ENCODE measurements around the gene CA10. TPM values are rescaled to one million over a fixed set of nuclear protein-coding genes. Genes with fewer than 3 reads are reported as not detected.

The CA10 gene
- polyA plus RNA-seq, 1 donor: 14.7 TPM

GRCh38 chr17:51817117-51817516, 341.4 kb downstream of the CA10 start:
- DNase-seq: no peak

GRCh38 chr17:51815097-51815496, 343.4 kb downstream of the CA10 start:
- DNase-seq: no peak

GRCh38 chr17:51814521-51814920, 344.0 kb downstream of the CA10 start:
- DNase-seq: no peak

- DNase-seq: no peak
Observed at GRCh38 chr17:51813784-51814174, 344.7 kb downstream of the CA10 start.

- no peak for DNase-seq
Observed at GRCh38 chr17:51813140-51813783, 345.3 kb downstream of the CA10 start.

GRCh38 chr17:51807460-51807859, 351.1 kb downstream of the CA10 start:
- no peak for DNase-seq

- DNase-seq: no peak
Observed at GRCh38 chr17:51805765-51806164, 352.7 kb downstream of the CA10 start.

GRCh38 chr17:51805185-51805584, 353.3 kb downstream of the CA10 start:
- DNase-seq: no peak

- DNase-seq: no peak
Observed at GRCh38 chr17:51803161-51803560, 355.4 kb downstream of the CA10 start.

- DNase-seq: no peak
Observed at GRCh38 chr17:51802544-51802943, 356.0 kb downstream of the CA10 start.

GRCh38 chr17:51801626-51802025, 356.9 kb downstream of the CA10 start:
- no peak for DNase-seq

- DNase-seq: no peak
Observed at GRCh38 chr17:51799981-51800380, 358.5 kb downstream of the CA10 start.

GRCh38 chr17:51799240-51799639, 359.3 kb downstream of the CA10 start:
- no peak for DNase-seq

GRCh38 chr17:51797150-51797549, 361.4 kb downstream of the CA10 start:
- DNase-seq: no peak

- DNase-seq: no peak
Observed at GRCh38 chr17:51796026-51796425, 362.5 kb downstream of the CA10 start.

- DNase-seq: no peak
Observed at GRCh38 chr17:51795401-51795800, 363.1 kb downstream of the CA10 start.

GRCh38 chr17:51794466-51794865, 364.0 kb downstream of the CA10 start:
- DNase-seq: no peak

- no peak for DNase-seq
Observed at GRCh38 chr17:51793686-51794085, 364.8 kb downstream of the CA10 start.

- no peak for DNase-seq
Observed at GRCh38 chr17:51778842-51779241, 379.7 kb downstream of the CA10 start.

GRCh38 chr17:51770027-51770759, 388.3 kb downstream of the CA10 start:
- DNase-seq: no peak

- DNase-seq: no peak
Observed at GRCh38 chr17:51769231-51769630, 389.3 kb downstream of the CA10 start.

- no peak for DNase-seq
Observed at GRCh38 chr17:51768706-51769105, 389.8 kb downstream of the CA10 start.

- no peak for DNase-seq
Observed at GRCh38 chr17:51767287-51767686, 391.2 kb downstream of the CA10 start.
